ENCODE results near the gene MTFMT. TPM values are rescaled to one million over a fixed set of nuclear protein-coding genes. Genes with fewer than 3 reads are reported as not detected.

MTFMT gene
- total and polyA plus RNA-seq, 2 experiments from 2014 or later = 16.8 to 18.2 TPM

DNA sequence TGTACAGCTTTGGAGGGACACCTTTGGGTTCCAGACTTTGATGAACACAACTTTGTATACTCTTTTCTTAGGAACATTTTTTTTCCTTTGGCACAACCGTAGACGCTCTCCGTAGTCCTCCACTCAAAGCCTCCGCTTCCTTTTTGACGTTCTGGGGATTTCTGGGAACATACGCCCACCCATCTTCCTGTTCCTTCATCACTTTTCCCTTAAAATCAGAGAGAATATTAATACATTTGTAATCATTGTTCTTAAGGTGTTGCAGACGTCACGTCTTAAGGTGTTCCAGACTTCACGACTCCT lies 39.3 kb downstream of the MTFMT start:
- Histone ChIP-seq H3K36me3 (replicated peaks; ENCODE audit: insufficient read depth, low read depth) (no peaks in the 10 kb centered on the region), H2AFZ (peak overlapping the region; percentile 78), H3K9me3 (ENCODE audit: low read depth) (no peaks in the 10 kb centered on the region), H3K79me2 (peaks cover 36% of the 10 kb centered on the region), H3K4me2 (peak overlapping the region; percentile 74), H3K27me3 (no peaks in the 10 kb centered on the region), H3K4me3 (peak overlapping the region; percentile 48), H4K20me1 (ENCODE audit: insufficient read depth, poor library complexity, severe bottlenecking) (no peaks in the 10 kb centered on the region), H3K4me1 (ENCODE audit: insufficient read depth) (peaks cover 15% of the 10 kb centered on the region), H3K27ac (peak overlapping the region; percentile 95), H3K9me2 (replicated peaks; ENCODE audit: insufficient read depth) (no peaks in the 10 kb centered on the region)
- DNase-seq (ENCODE audit: low spot score) = no peak
- 9% methylated on average over 9 of the region's 9 CpGs for WGBS (ENCODE audit: low lambda C conversion rate, missing lambda C conversion rate)
- TF ChIP-seq EZH2 (IDR thresholded peaks at IDR 0.05; ENCODE audit: borderline replicate concordance) (no peak), EZH2phosphoT487 (IDR thresholded peaks at IDR 0.05; ENCODE audit: low read depth, severe bottlenecking, unreplicated experiment) (no peak)
- TF ChIP-seq, protein P1, sequence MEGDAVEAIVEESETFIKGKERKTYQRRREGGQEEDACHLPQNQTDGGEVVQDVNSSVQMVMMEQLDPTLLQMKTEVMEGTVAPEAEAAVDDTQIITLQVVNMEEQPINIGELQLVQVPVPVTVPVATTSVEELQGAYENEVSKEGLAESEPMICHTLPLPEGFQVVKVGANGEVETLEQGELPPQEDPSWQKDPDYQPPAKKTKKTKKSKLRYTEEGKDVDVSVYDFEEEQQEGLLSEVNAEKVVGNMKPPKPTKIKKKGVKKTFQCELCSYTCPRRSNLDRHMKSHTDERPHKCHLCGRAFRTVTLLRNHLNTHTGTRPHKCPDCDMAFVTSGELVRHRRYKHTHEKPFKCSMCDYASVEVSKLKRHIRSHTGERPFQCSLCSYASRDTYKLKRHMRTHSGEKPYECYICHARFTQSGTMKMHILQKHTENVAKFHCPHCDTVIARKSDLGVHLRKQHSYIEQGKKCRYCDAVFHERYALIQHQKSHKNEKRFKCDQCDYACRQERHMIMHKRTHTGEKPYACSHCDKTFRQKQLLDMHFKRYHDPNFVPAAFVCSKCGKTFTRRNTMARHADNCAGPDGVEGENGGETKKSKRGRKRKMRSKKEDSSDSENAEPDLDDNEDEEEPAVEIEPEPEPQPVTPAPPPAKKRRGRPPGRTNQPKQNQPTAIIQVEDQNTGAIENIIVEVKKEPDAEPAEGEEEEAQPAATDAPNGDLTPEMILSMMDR (IDR thresholded peaks at IDR 0.05; ENCODE audit: poor library complexity) = no peak

DNA sequence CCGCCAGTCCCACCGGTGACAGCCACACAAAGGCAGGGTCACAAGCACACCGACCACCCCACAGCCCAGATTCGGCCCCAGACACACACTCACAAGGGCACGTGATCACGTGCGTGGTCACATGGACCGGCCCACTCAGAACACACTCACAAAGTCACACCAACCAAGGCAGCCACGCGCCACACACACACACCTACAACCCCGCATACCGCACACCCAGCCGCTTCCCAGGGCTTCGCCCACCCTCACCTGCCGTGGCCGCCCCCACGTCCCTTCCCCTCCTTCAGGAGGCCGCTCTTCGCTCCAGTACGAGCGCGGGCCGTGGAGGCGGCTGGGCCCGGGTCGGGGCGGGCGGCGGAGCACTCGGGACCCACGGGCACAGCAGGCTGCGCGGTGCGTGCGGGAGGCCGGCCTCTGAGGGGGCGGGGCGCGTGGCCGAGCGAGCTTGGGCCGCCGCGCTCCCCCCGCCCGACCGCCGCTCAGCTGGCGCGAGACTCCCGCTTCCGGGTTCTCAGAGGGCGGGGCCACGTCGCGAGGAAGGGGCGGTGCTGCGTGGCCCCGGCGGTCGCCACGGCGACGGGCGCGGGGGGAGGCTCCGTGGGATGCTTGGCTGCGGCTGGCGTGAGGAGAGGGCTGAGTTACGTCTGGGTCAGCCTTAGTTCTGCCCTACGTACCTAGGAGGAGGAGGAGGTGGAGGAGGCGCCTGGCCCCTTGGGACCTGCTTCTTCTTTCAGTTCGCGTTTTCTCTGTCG lies 39.8 kb downstream of the MTFMT start, which contains the start of gene SPG21:
TSS of gene SPG21 (minus strand) at position 499 of the 752 bp plus-strand sequence. CDS start 6,345 bp downstream, outside the sequence.
- peak within 1 kb of the TSS; percentile 76 for H3K4me2 ChIP-seq
- no peaks in the 10 kb centered on the region for H3K9me3 ChIP-seq (ENCODE audit: low read depth)
- no peak for TF ChIP-seq EZH2phosphoT487 (IDR thresholded peaks at IDR 0.05; ENCODE audit: low read depth, severe bottlenecking, unreplicated experiment)
- TF ChIP-seq EZH2 (IDR thresholded peaks at IDR 0.05; ENCODE audit: borderline replicate concordance) = no peak
- TF ChIP-seq, protein P1 (IDR thresholded peaks at IDR 0.05; ENCODE audit: poor library complexity) = no peak
- peak within 1 kb of the TSS; percentile 78 for H2AFZ ChIP-seq
- no peaks in the 10 kb centered on the region for H4K20me1 ChIP-seq (ENCODE audit: insufficient read depth, poor library complexity, severe bottlenecking)
- WGBS (ENCODE audit: low lambda C conversion rate, missing lambda C conversion rate) = 1% methylated on average over 62 of the region's 75 CpGs
- H3K9me2 ChIP-seq (replicated peaks; ENCODE audit: insufficient read depth) = no peaks in the 10 kb centered on the region
- no peaks in the 10 kb centered on the region for H3K27me3 ChIP-seq
- H3K27ac ChIP-seq = peak within 1 kb of the TSS; percentile 96
- peak within 1 kb of the TSS; percentile 82 for H3K4me3 ChIP-seq
- DNase-seq (ENCODE audit: low spot score) = peak; percentile 97
- H3K4me1 ChIP-seq (ENCODE audit: insufficient read depth) = peaks cover 21% of the 10 kb centered on the region
- H3K79me2 ChIP-seq = peaks cover 41% of the 10 kb centered on the region
- H3K36me3 ChIP-seq (replicated peaks; ENCODE audit: insufficient read depth, low read depth) = no peaks in the 10 kb centered on the region

DNA sequence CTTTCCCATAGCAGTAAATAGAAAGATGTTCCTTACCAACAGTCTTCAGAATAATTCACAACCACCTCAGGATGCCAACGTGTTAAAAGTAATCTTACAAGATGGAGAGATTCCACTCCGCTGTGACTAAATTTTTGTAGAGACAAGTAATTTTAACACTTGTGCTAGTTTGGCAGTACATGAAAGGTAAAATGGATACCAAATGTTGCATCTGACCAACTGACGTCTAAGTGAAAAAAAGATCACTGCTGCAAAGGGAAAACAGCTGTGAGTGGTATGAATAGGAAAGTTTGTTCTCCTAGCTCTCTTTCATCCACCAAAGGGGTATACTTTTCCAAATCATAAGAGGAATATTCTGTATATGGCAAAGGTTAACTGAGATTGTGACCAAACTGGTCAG lies 42.3 kb downstream of the MTFMT start:
- Histone ChIP-seq H3K27me3 (no peaks in the 10 kb centered on the region), H3K4me1 (ENCODE audit: insufficient read depth) (peaks cover 32% of the 10 kb centered on the region), H3K27ac (no peak overlapping the region), H3K4me3 (no peak overlapping the region), H3K36me3 (replicated peaks; ENCODE audit: insufficient read depth, low read depth) (no peaks in the 10 kb centered on the region), H3K9me3 (ENCODE audit: low read depth) (no peaks in the 10 kb centered on the region), H3K9me2 (replicated peaks; ENCODE audit: insufficient read depth) (no peaks in the 10 kb centered on the region), H2AFZ (no peak overlapping the region), H3K79me2 (peaks cover 66% of the 10 kb centered on the region), H3K4me2 (peak overlapping the region; percentile 76), H4K20me1 (ENCODE audit: insufficient read depth, poor library complexity, severe bottlenecking) (no peaks in the 10 kb centered on the region)
- DNase-seq (ENCODE audit: low spot score) = no peak
- TF ChIP-seq, protein P1 (IDR thresholded peaks at IDR 0.05; ENCODE audit: poor library complexity) = no peak
- no peak for TF ChIP-seq EZH2phosphoT487 (IDR thresholded peaks at IDR 0.05; ENCODE audit: low read depth, severe bottlenecking, unreplicated experiment)
- TF ChIP-seq EZH2 (IDR thresholded peaks at IDR 0.05; ENCODE audit: borderline replicate concordance) = no peak
- 67% methylated on average over 3 of the region's 3 CpGs for WGBS (ENCODE audit: low lambda C conversion rate, missing lambda C conversion rate)

Measured in hepatocyte (in vitro differentiated cells).